Thymus (tissue), 11 donors: Measurements from ENCODE around the gene EDC4. TPM values are rescaled to one million over a fixed set of nuclear protein-coding genes. Genes with fewer than 3 reads are reported as not detected.

Experiments used
- DNase-seq, 9 donors: peaks; one replicate each; pipeline ENCODE4 v3.0.0-alpha.2; 2013; ENCODE audit warnings: low spot score in 9 of 9, low read depth in 6 of 9, missing footprints in 1 of 9
- H3K27ac ChIP-seq, 2 donors: one replicate each; pipeline ENCODE4 v1.5.1; 2013; ENCODE audit warnings: control low read depth in 1 of 2, low read depth in 1 of 2, low read length in 1 of 2, mild to moderate bottlenecking in 1 of 2, moderate library complexity in 1 of 2
- H3K27me3 ChIP-seq, 2 donors: one replicate each; pipeline ENCODE4 v1.5.1; 2013; ENCODE audit warnings: low read length in 1 of 2; ENCODE audit not compliant: control insufficient read depth in 2 of 2, insufficient read depth in 1 of 2
- H3K36me3 ChIP-seq, 2 donors: one replicate each; pipeline ENCODE4 v1.5.1; 2013; ENCODE audit warnings: low read length in 1 of 2, mild to moderate bottlenecking in 1 of 2, moderate library complexity in 1 of 2; ENCODE audit not compliant: control insufficient read depth in 2 of 2, insufficient read depth in 2 of 2
- H3K4me1 ChIP-seq, 2 donors: one replicate each; pipeline ENCODE4 v1.5.1; 2013; ENCODE audit warnings: low read length in 2 of 2; ENCODE audit not compliant: control insufficient read depth in 2 of 2, insufficient read depth in 2 of 2
- H3K4me3 ChIP-seq, 2 donors: one replicate each; pipeline ENCODE4 v1.5.1; 2013; ENCODE audit warnings: low read length in 2 of 2, control low read depth in 1 of 2, mild to moderate bottlenecking in 1 of 2
- H3K9me3 ChIP-seq, 2 donors: one replicate each; pipeline ENCODE4 v1.5.1; 2013; ENCODE audit warnings: low read length in 1 of 2, mild to moderate bottlenecking in 1 of 2; ENCODE audit not compliant: control insufficient read depth in 2 of 2, insufficient read depth in 1 of 2
- WGBS: extraction: QIAGEN DNeasy Blood & Tissue Kit; methylation state at CpG from one replicate; pipeline ENCODE4 v1.1.7; 2013; 5-methylcytosine and 5-hydroxymethylcytosine counted together
- polyA plus RNA-seq: library from polyadenylated mRNA; stranded (reverse); fragments of 200-250 nt; gene quantifications from one replicate; pipeline ENCODE4 v1.2.3, GENCODE V29; 2013
- total RNA-seq: library from RNA; stranded (reverse); fragments of 120-200 nt; gene quantifications from one replicate; pipeline ENCODE4 v1.2.4, GENCODE V29; 2013
- donor health status: healthy.

Gene EDC4
- total and polyA plus RNA-seq, 2 donors, result 39.7 to 45.0 TPM

DNA sequence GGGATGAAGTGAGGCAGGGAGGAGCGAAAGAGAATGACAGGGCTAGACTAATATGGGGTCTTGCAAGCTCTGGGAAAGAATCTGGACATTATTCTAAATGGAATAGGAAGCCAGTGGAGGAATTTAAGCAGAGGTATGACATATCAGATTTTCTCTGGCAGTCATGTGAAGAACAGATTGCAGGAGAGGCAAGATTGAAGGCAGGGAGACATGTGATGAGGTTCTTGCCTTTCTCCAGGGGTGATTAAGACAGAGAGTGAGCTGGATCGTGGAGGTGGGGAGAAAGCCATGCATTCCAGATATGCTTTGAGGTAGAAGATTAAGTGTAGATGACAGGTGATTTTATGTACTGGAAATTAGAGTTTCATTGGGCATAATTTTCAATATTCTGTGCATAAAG, 35.0 kb upstream of the EDC4 start:
- WGBS, result 95% methylated on average over 2 of the region's 2 CpGs

DNA sequence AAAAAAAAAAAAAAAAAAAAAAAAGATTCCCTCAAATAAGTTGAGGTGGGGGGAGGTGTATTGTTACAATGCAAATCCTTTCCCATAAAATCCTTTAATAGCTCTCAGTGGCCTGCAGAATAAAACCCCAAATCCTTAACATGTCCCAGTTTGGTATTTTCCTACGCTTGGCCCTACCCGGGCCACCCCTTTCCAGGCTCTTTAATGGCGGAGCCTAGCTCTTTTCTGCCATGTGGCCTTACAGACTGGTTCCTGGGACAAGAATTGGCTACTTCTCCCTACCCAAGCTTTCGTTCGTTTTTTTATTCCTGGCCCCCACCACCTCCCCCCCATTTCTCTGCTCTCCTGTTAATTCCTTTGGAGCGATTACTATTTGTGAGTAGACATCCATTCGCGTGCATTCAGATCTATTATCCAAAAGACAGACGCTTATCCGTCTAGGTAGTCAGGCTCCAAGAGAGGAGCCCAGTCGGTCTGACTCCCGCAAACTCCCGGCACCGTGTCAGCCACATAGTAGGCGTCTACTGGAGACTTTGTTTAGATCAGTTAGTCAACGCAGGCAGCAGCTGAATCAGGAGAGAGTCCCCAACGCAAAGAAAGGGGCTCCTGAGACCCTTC, 31.5 kb upstream of the EDC4 start:
- peaks cover 24 to 43% of the 10 kb centered on the region in 2 donors for H3K4me1 ChIP-seq
- WGBS, result 77% methylated on average over 17 of the region's 17 CpGs
- peaks cover 0 to 3% of the 10 kb centered on the region in 2 donors for H3K9me3 ChIP-seq
- H3K27me3 ChIP-seq, result no peaks in the 10 kb centered on the region
- H3K27ac ChIP-seq, result peak overlapping the region; percentile 67 to 93
- DNase-seq, result no peak
- peak overlapping the region; percentile 76 to 77 for H3K4me3 ChIP-seq
- H3K36me3 ChIP-seq, result peaks cover 0 to 3% of the 10 kb centered on the region in 2 donors

More for the DNA sequence above, 35.0 kb upstream of the EDC4 start:
- no peak overlapping the region for H3K4me3 ChIP-seq
- H3K9me3 ChIP-seq, result no peaks in the 10 kb centered on the region
- peaks cover 9 to 19% of the 10 kb centered on the region in 2 donors for H3K4me1 ChIP-seq
- DNase-seq, result no peak
- H3K27me3 ChIP-seq, result no peaks in the 10 kb centered on the region
- no peak overlapping the region for H3K27ac ChIP-seq
- no peaks in the 10 kb centered on the region for H3K36me3 ChIP-seq

DNA sequence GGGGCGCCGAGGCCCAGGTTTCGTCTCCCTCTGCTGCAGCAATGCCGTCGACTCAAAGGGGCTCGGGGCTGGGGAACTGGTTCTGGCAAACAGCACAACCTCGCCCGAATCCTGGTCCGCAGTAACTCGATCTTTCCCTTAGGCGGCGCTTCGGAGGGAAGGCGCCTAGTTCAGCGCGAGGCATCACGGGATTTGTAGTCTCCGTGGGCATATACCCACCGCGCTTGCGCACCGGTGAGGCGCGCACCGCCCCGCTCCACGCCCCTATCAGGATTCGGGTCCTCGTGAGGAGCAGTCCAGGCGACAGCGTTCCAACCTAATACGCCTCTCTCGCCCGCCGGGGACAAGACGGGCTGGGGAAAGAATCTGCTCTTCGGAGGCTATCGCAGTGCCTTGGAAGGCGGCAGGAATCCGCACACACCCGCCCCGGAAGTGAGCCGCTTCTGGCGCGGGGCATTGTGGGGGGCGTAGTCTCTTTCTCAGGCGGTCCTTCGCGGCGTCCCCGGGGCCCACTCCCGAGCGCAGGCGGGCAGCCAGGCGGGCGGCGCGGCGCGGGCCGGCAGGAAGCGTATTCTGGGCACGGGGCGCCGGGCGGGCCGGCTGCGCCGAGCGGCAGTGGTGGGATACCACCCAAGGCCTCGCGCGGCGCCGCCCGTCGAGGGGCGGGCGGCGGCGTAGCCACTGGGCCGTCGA, 30.9 kb upstream of the EDC4 start, which contains the start of gene THAP11:
Gene THAP11 (plus strand): TSS at position 505 of the 693 bp plus-strand sequence. CDS start 235 bp downstream, outside the sequence.
- Histone ChIP-seq H3K36me3 (peaks cover 0 to 3% of the 10 kb centered on the region in 2 donors), H3K4me3 (peak within 1 kb of the TSS; percentile 76 to 77), H3K9me3 (peaks cover 0 to 4% of the 10 kb centered on the region in 2 donors), H3K4me1 (peaks cover 24 to 44% of the 10 kb centered on the region in 2 donors), H3K27me3 (no peaks in the 10 kb centered on the region), H3K27ac (peak within 1 kb of the TSS; percentile 95 to 97)
- peak; percentile 91 to 99 (median 97) for DNase-seq
- WGBS, result under 1% methylated on average over 83 of the region's 83 CpGs

DNA sequence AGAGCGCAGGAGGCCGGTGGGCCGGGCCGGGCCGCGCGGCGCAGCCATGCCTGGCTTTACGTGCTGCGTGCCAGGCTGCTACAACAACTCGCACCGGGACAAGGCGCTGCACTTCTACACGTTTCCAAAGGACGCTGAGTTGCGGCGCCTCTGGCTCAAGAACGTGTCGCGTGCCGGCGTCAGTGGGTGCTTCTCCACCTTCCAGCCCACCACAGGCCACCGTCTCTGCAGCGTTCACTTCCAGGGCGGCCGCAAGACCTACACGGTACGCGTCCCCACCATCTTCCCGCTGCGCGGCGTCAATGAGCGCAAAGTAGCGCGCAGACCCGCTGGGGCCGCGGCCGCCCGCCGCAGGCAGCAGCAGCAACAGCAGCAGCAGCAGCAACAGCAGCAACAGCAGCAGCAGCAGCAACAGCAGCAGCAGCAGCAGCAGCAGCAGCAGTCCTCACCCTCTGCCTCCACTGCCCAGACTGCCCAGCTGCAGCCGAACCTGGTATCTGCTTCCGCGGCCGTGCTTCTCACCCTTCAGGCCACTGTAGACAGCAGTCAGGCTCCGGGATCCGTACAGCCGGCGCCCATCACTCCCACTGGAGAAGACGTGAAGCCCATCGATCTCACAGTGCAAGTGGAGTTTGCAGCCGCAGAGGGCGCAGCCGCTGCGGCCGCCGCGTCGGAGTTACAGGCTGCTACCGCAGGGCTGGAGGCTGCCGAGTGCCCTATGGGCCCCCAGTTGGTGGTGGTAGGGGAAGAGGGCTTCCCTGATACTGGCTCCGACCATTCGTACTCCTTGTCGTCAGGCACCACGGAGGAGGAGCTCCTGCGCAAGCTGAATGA, 30.1 kb upstream of the EDC4 start:
- DNase-seq, result peak in 8 of 9 donors; percentile 39 to 73 (median 60)
- peak overlapping the region; percentile 73 to 76 for H3K4me3 ChIP-seq
- WGBS, result under 1% methylated on average over 67 of the region's 67 CpGs
- H3K27ac ChIP-seq, result peak overlapping the region; percentile 95 to 97
- no peaks in the 10 kb centered on the region for H3K27me3 ChIP-seq
- peaks cover 0 to 9% of the 10 kb centered on the region in 2 donors for H3K9me3 ChIP-seq
- peaks cover 27 to 49% of the 10 kb centered on the region in 2 donors for H3K4me1 ChIP-seq
- H3K36me3 ChIP-seq, result peaks cover 0 to 3% of the 10 kb centered on the region in 2 donors

DNA sequence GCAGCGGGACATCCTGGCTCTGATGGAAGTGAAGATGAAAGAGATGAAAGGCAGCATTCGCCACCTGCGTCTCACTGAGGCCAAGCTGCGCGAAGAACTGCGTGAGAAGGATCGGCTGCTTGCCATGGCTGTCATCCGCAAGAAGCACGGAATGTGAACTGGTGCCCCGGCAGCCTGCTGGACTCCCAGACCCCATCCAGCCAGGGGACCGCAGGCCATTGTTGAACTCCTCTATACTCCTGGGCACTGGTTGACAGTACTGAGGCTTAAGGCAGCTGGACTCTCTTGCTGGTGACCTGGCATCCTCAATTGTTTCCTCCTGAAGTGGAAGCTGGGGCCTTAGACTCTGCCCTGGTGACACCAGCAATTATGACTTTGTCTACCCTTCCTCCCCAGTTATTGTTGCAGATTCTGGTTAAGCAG, 29.5 kb upstream of the EDC4 start:
- peak overlapping the region; percentile 95 to 97 for H3K27ac ChIP-seq
- 16% methylated on average over 11 of the region's 11 CpGs for WGBS
- peak in 5 of 9 donors; percentile 56 to 85 (median 65) for DNase-seq
- H3K27me3 ChIP-seq, result no peaks in the 10 kb centered on the region
- H3K36me3 ChIP-seq, result peaks cover 0 to 3% of the 10 kb centered on the region in 2 donors
- H3K4me1 ChIP-seq, result peaks cover 32 to 55% of the 10 kb centered on the region in 2 donors
- peak overlapping the region; percentile 73 to 76 for H3K4me3 ChIP-seq
- peaks cover 0 to 9% of the 10 kb centered on the region in 2 donors for H3K9me3 ChIP-seq

DNA sequence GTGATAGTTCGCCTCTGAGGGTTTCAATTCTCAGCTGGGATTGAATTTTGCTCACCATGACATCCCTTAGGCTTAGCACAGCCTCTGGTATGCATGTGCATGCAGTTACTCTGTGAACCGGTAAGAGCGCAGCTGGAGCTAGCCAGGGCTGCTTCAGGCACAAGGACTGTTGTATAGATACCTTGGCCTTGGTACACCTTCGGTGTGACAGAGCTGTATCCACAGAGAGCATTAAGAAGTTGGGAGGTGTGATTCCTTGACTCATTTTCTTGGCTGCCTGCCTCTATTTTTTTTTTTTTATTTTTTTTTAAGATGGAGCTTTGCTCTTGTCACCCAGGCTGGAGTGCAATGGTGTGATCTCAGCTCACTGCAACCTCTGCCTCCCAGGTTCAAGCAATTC, 28.4 kb upstream of the EDC4 start:
- peaks cover 32 to 61% of the 10 kb centered on the region in 2 donors for H3K4me1 ChIP-seq
- no peak overlapping the region for H3K27ac ChIP-seq
- peaks cover 0 to 9% of the 10 kb centered on the region in 2 donors for H3K9me3 ChIP-seq
- peaks cover 0 to 3% of the 10 kb centered on the region in 2 donors for H3K36me3 ChIP-seq
- DNase-seq, result no peak
- no peak overlapping the region for H3K4me3 ChIP-seq
- 94% methylated on average over 4 of the region's 4 CpGs for WGBS
- no peaks in the 10 kb centered on the region for H3K27me3 ChIP-seq

DNA sequence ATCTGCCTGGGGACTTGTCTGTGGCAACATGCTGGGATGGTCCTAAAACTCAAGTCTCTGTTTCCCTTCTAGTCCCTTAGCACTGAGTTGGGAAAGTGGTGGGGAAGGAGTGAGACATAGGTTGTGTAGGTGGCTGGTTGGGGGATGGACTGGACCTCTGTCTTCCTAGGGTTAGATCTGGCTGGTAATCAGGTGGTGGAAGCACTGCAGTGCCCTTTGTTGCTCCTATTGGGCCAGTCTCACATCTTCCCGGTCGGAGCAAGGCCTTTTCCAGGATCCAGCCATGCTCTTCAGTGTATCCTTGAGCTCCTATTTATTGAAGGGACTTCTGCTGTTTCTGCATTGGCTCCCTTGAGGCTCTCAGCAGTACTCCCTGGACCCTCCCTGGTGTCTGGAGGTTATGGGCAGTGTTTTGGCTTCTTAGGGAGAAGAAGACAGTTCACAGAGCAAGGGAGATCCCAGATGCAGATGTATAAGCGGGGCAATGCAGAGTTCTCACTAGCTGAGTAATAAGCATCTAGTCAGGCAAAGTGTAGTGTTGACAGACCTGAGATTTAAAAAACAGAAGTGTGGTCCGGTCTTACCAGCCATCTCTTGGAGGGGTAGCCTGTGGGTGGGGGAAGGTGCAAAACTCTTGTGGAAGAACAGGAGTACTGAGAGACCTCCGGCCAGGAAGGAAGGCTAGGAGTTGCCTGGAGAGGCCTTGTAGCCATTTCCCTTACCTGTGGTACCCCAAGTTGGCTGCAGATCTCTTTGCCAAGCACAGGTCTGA, 27.4 kb upstream of the EDC4 start:
- DNase-seq, result no peak
- H3K36me3 ChIP-seq, result peaks cover 0 to 3% of the 10 kb centered on the region in 2 donors
- peaks cover 32 to 61% of the 10 kb centered on the region in 2 donors for H3K4me1 ChIP-seq
- 88% methylated on average over 5 of the region's 5 CpGs for WGBS
- peak overlapping the region; percentile 52 to 97 for H3K27ac ChIP-seq
- no peaks in the 10 kb centered on the region for H3K27me3 ChIP-seq
- peaks cover 0 to 9% of the 10 kb centered on the region in 2 donors for H3K9me3 ChIP-seq
- peak overlapping the region; percentile 86 to 94 for H3K4me3 ChIP-seq

DNA sequence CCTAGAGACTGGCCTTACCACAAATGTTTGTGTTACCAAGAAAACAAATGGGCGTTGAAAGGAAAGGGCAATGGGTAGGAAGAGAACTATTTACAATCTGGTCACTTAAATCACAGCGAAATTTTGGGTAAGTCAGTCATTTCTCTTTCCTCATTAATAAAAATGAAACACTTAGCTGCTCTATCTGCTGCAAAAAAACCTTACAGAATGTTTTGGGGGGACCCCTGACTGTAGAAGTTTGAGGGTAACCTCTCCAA, 26.9 kb upstream of the EDC4 start:
- peaks cover 32 to 61% of the 10 kb centered on the region in 2 donors for H3K4me1 ChIP-seq
- DNase-seq, result no peak
- H3K36me3 ChIP-seq, result peaks cover 0 to 3% of the 10 kb centered on the region in 2 donors
- peaks cover 0 to 9% of the 10 kb centered on the region in 2 donors for H3K9me3 ChIP-seq
- H3K27ac ChIP-seq, result peak overlapping the region; percentile 89 to 97
- no peaks in the 10 kb centered on the region for H3K27me3 ChIP-seq
- WGBS, result 33% methylated on average over 2 of the region's 2 CpGs
- peak overlapping the region; percentile 86 to 94 for H3K4me3 ChIP-seq
